K562 (cell line): ENCODE results near the gene CPLANE2.

ENCODE experiments used
- CBFA2T2 ChIP-seq: fragments of 450-650 bp; conservative IDR thresholded peaks from 2 replicates; pipeline ENCODE4 v1.6.1; 2017; ENCODE audit warnings: mild to moderate bottlenecking
- CBX8 ChIP-seq: fragments of 200-600 bp; sonication (generic); IDR thresholded peaks from 2 replicates; pipeline ENCODE4 v1.6.1; 2012; ENCODE audit warnings: borderline replicate concordance, mixed run types, low read depth, mild to moderate bottlenecking, moderate library complexity, mixed read lengths, low read length, control low read depth, inconsistent platforms; ENCODE audit not compliant: poor library complexity, severe bottlenecking; ENCODE audit errors: extremely low read depth
- CREB1 ChIP-seq, 2 experiments: sonication (generic) in 1 of 2; formaldehyde crosslinking in 1 of 2; IDR thresholded peaks; 2 replicates each; pipeline versions ENCODE4 v1.6.1 to v1.8.0; 2012 to 2022; ENCODE audit warnings: inconsistent platforms in 1 of 2, mild to moderate bottlenecking in 1 of 2, missing genetic modification reagents in 1 of 2, moderate library complexity in 1 of 2
- CTCF ChIP-seq, 3 experiments: IDR thresholded peaks in 2 of 3; conservative IDR thresholded peaks in 1 of 3; 2 replicates each; pipeline ENCODE4 v1.5.1; 2011 to 2012; ENCODE audit warnings: low read length in 3 of 3, mild to moderate bottlenecking in 3 of 3, control low read depth in 2 of 3, improper control_type of control experiment in 1 of 3, inconsistent platforms in 1 of 3, low read depth in 1 of 3, mixed read lengths in 1 of 3, moderate library complexity in 1 of 3; ENCODE audit not compliant: insufficient read depth in 2 of 3
- FOXM1 ChIP-seq, 2 experiments: fragments of 450-650 bp in 1 of 2; sonication (generic) in 1 of 2; formaldehyde crosslinking in 1 of 2; IDR thresholded peaks; 2 replicates each; pipeline versions ENCODE4 v1.6.1 to v1.9.0; 2017 to 2022; ENCODE audit warnings: low read depth in 2 of 2, mild to moderate bottlenecking in 2 of 2, missing genetic modification reagents in 1 of 2, moderate library complexity in 1 of 2
- FOXP4 ChIP-seq: sonication (generic); formaldehyde crosslinking; IDR thresholded peaks from 2 replicates; pipeline ENCODE4 v1.8.0; 2022; ENCODE audit warnings: mild to moderate bottlenecking, missing genetic modification reagents, borderline replicate concordance
- KDM1A ChIP-seq, 2 experiments: fragments of 450-650 bp; IDR thresholded peaks; 2 replicates each; pipeline ENCODE4 v1.6.1; 2016; ENCODE audit warnings: mild to moderate bottlenecking in 2 of 2
- MAFK ChIP-seq: IDR thresholded peaks from 2 replicates; pipeline ENCODE4 v1.6.1; 2011; ENCODE audit warnings: low read length, improper control_type of control experiment
- RBBP5 ChIP-seq: fragments of 200-600 bp; sonication (generic); IDR thresholded peaks from 2 replicates; pipeline ENCODE4 v1.6.1; 2012; ENCODE audit warnings: borderline replicate concordance, mild to moderate bottlenecking, low read length, control low read depth, inconsistent platforms; ENCODE audit not compliant: insufficient read depth, poor library complexity, severe bottlenecking
- RBFOX2 ChIP-seq: fragments of 200-400 bp; formaldehyde crosslinking; IDR thresholded peaks from 2 replicates; pipeline ENCODE4 v1.6.1; 2017; ENCODE audit warnings: low read depth, mild to moderate bottlenecking, low read length, moderate library complexity
- RERE ChIP-seq: sonication (generic); formaldehyde crosslinking; IDR thresholded peaks from 2 replicates; pipeline ENCODE4 v1.8.0; 2023; ENCODE audit warnings: missing genetic modification reagents, mild to moderate bottlenecking, borderline replicate concordance
- ZNF121 ChIP-seq: sonication (generic); formaldehyde crosslinking; conservative IDR thresholded peaks from 2 replicates; pipeline ENCODE4 v1.8.0; 2022; ENCODE audit warnings: missing genetic modification reagents
- ZNF511 ChIP-seq: sonication (generic); formaldehyde crosslinking; IDR thresholded peaks from 2 replicates; pipeline ENCODE4 v1.8.0; 2022; ENCODE audit warnings: mild to moderate bottlenecking, missing genetic modification reagents

- TF ChIP-seq CTCF (IDR thresholded peaks at IDR 0.05 in 2 of 3, conservative IDR thresholded peaks at IDR 0.05 in 1 of 3; ENCODE audit: insufficient read depth in 2 of 3, low read depth in 1 of 3, low read length in 3 of 3) (no peak), RERE (CRISPR knock-in tag) (no peak), RBFOX2 (no peak), CREB1 (IDR thresholded peaks at IDR 0.05) (no peak), CREB1 (CRISPR knock-in tag; IDR thresholded peaks at IDR 0.05) (no peak), FOXP4 (CRISPR knock-in tag) (no peak), ZNF121 (CRISPR knock-in tag) (no peak), ZNF511 (CRISPR knock-in tag) (no peak), CBX8 (no peak), CBFA2T2 (no peak), FOXM1 (IDR thresholded peaks at IDR 0.05; ENCODE audit: low read depth) (no peak), FOXM1 (CRISPR knock-in tag; IDR thresholded peaks at IDR 0.05; ENCODE audit: low read depth) (no peak), MAFK (no peak), KDM1A (IDR thresholded peaks at IDR 0.05) (no peak), RBBP5 (no peak)
Measured at GRCh38 chr1:16226490-16227179, 10.3 kb downstream of the CPLANE2 start.
